HG02943 (cell line): Measurements from ENCODE around the gene PRRT3.
"Not testable (repeated sequence)": the region's sequence is repeated elsewhere in the genome, so short reads cannot be mapped to it uniquely, and the experiment has no call there.

ENCODE experiments used
- ATAC-seq: cut with Tn5 transposase; IDR thresholded peaks from one replicate; pipeline ENCODE4 v1.9.1; 2021; ENCODE audit warnings: mild to moderate bottlenecking, low read depth, moderate library complexity; ENCODE audit not compliant: unreplicated experiment

PRRT3 gene

GRCh38 chr3:9900965-9901415 is 51.2 kb downstream of the PRRT3 start:
- not testable (repeated sequence) for ATAC-seq

- no peak for ATAC-seq
These were observed 52.9 kb downstream of the PRRT3 start for GRCh38 chr3:9899289-9899791.

GRCh38 chr3:9898467-9899241 is 53.6 kb downstream of the PRRT3 start:
- ATAC-seq = no peak

- no peak for ATAC-seq
These were observed 54.5 kb downstream of the PRRT3 start for GRCh38 chr3:9897408-9898372.

- ATAC-seq = not testable (repeated sequence)
These were observed 55.3 kb downstream of the PRRT3 start for GRCh38 chr3:9896755-9897407.

- ATAC-seq = not testable (repeated sequence)
These were observed 56.5 kb downstream of the PRRT3 start for GRCh38 chr3:9895715-9896114.
